GM21360 (cell line): Measurements from ENCODE around the gene PRAMEF27.
"Not testable (repeated sequence)": the region's sequence is repeated elsewhere in the genome, so short reads cannot be mapped to it uniquely, and the experiment has no call there.

Source experiments
- ATAC-seq: cut with Tn5 transposase; IDR thresholded peaks from one replicate; pipeline ENCODE4 v1.9.1; 2021; ENCODE audit warnings: mild to moderate bottlenecking, moderate library complexity; ENCODE audit not compliant: unreplicated experiment

The PRAMEF27 gene

DNA sequence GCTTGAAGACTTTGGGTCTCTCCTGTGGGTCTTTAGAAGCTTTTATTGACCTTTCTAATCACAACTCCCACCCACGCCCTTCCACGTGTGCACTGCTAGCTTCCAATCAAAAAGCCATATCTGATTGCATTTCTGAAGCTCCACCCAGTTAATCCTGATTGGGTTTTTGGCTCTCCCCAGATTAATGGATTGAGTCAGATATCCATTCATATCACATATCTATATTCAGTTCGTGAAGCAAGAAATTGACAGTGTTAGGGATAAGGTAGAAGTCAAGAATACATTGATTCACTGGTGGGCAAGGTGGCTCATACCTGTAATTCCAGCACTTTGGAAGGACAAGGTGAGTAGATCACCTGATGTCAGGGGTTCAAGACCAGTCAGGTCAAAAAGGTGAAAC lies at the start of gene PRAMEF27:
Gene PRAMEF27 (minus strand): TSS at position 101 of the 400 bp plus-strand sequence. CDS start 2,916 bp downstream, outside the sequence.
- ATAC-seq, result not testable (repeated sequence)

DNA sequence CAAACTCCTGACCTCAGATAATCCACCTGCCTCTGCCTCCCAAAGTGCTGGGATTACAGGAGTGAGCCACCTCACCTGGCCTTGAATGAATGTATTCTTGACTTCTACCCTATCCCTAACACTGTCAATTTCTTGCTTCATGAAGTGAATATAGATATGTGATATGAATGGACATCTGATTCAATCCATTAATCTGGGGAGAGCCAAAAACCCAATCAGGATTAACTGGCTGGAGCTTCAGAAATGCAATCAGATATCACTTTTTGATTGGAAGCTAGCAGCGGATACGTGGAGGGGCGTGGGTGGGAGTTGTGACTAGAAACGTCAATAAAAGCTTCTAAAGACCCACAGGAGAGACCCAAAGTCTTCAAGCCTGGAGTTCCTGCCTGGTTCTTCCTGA lies 14.1 kb upstream of the PRAMEF27 start, which contains the start of gene PRAMEF25:
Gene PRAMEF25 (plus strand): TSS at position 301 of the 400 bp plus-strand sequence. CDS start 2,920 bp downstream, outside the sequence.
- not testable (repeated sequence) for ATAC-seq

GRCh38 chr1:13019846-13020245 lies 36.5 kb downstream of the PRAMEF27 start:
- not testable (repeated sequence) for ATAC-seq

DNA sequence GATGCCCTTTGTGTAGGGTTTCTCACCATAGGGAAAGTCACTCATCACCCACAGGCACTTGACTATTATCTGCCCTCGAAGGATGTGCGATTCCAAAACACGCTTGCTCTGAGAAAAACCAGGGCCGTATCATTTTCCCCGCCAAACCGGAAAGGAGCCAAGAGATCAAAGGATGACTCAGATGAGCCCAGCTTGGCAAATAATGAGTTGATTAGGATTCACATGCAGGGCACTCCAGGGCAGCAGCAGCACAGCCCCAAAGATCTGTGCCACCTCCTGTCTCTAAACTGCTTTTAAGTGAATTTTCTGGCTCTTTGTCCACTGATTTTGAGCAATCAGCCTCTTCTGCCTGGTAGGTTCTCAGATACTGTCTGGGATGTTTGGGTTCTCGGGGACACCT lies 44.4 kb downstream of the PRAMEF27 start:
- ATAC-seq, result not testable (repeated sequence)

DNA sequence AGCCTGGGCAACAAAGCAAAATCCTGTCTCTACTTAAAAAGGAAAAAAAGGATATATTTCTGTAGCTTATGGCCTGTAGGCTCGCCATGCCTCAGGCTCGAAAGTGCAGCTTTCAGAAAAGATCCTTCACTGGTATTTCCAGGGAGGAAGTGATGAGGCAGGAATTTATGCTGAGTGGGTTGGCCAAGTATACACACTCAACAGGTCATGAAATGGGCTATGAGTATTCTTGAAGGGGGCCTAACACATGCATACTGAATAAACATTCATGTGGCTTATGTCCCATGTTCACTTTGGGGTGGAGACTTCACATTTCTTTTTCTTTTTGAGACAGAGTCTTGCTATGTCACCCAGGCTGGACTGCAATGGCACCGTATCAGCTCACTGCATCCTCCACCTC lies 47.0 kb downstream of the PRAMEF27 start:
- not testable (repeated sequence) for ATAC-seq

DNA sequence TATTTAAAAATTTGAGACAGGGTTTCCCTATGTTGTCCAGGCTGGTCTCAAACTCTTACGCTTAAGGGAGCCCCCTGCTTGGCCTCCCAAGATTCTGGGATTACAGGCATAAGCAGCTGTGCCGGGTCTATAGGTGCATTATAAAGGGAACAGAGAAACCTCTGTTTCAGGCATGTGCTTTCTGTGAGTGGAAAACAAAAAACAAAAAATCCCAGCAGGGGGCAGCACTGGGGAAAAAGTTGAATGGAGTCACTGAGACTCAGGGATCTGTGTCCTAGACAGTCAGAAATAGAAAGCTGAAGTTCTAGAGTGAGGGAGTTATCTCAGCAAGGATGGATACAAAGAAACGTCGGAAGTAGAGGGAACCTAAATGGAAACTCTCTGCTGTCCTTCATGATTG lies 50.6 kb downstream of the PRAMEF27 start:
- not testable (repeated sequence) for ATAC-seq
